Peyer's patch (tissue), 4 donors: ENCODE data around the gene TNFRSF1A. TPM values are rescaled to one million over a fixed set of nuclear protein-coding genes. Genes with fewer than 3 reads are reported as not detected.

Source experiments
- DNase-seq, 3 donors: peaks; one replicate each; pipeline ENCODE4 v3.0.0-alpha.2; 2017 to 2019
- H3K27ac ChIP-seq, 4 donors: fragments of 200-600 bp; sonication (generic); one replicate each; pipeline ENCODE4 v1.5.1; 2016 to 2019
- H3K27me3 ChIP-seq, 2 donors: fragments of 200-600 bp; sonication (generic); one replicate each; pipeline ENCODE4 v1.5.1; 2019
- H3K36me3 ChIP-seq, 3 donors: fragments of 200-600 bp; sonication (generic); one replicate each; pipeline ENCODE4 v1.5.1; 2016 to 2019
- H3K4me1 ChIP-seq, 4 donors: fragments of 200-600 bp; sonication (generic); one replicate each; pipeline ENCODE4 v1.5.1; 2016 to 2019
- H3K4me3 ChIP-seq, 4 donors: fragments of 200-600 bp; sonication (generic); 1 replicate in 3 of 4; 2 replicates in 1 of 4; pipeline ENCODE4 v1.5.1; 2016 to 2019; ENCODE audit warnings: mild to moderate bottlenecking in 1 of 4
- H3K9me3 ChIP-seq, 4 donors: fragments of 200-600 bp; sonication (generic); one replicate each; pipeline ENCODE4 v1.5.1; 2016 to 2019; ENCODE audit warnings: mild to moderate bottlenecking in 1 of 4
- CTCF ChIP-seq, 6 experiments: fragments of 450-650 bp in 4 of 6; fragments of 200-600 bp in 2 of 6; sonication (generic) in 1 of 6; IDR thresholded peaks; one replicate each; pipeline ENCODE4 v1.5.1; 2017 to 2019; ENCODE audit warnings: antibody characterized with exemption in 6 of 6, mild to moderate bottlenecking in 3 of 6, moderate library complexity in 1 of 6
- POLR2A ChIP-seq, 2 donors: fragments of 450-650 bp; IDR thresholded peaks; one replicate each; pipeline ENCODE4 v1.5.1; 2017; ENCODE audit warnings: antibody characterized with exemption in 2 of 2, mild to moderate bottlenecking in 2 of 2, moderate library complexity in 2 of 2
- total RNA-seq, 4 donors: library from RNA; depleted of rRNA; stranded (reverse); fragments of >200 nt; gene quantifications; one replicate each; pipeline ENCODE4 v1.1.0, GENCODE V29; 2016

The TNFRSF1A gene
- total RNA-seq, 4 donors from 2014 or later, result 90.8 to 547 (median 393) TPM

GRCh38 chr12:6335451-6336078 lies 6.3 kb downstream of the TNFRSF1A start:
- peaks cover 0 to 68% (median 30%) of the 10 kb centered on the region in 4 donors for H3K4me1 ChIP-seq
- peak overlapping the region; percentile 14 to 97 (median 57) for H3K4me3 ChIP-seq

GRCh38 chr12:6334940-6335450 lies 6.9 kb downstream of the TNFRSF1A start:
- DNase-seq, result peak in 1 of 3 donors; percentile 74
- Histone ChIP-seq H3K9me3 (no peaks in the 10 kb centered on the region), H3K4me1 (peaks cover 0 to 68% (median 32%) of the 10 kb centered on the region in 4 donors), H3K36me3 (peaks cover 0 to 48% (median 0%) of the 10 kb centered on the region in 3 donors), H3K27ac (peak overlapping the region; percentile 84 to 100 (median 97)), H3K27me3 (no peaks in the 10 kb centered on the region), H3K4me3 (peak overlapping the region in 3 of 4 donors; percentile 29 to 97 (median 85))
- TF ChIP-seq CTCF (IDR thresholded peaks at IDR 0.05) (no peak), POLR2A (IDR thresholded peaks at IDR 0.05) (no peak)

More at GRCh38 chr12:6335451-6336078, 6.3 kb downstream of the TNFRSF1A start:
- no peaks in the 10 kb centered on the region for H3K27me3 ChIP-seq
- TF ChIP-seq CTCF (IDR thresholded peaks at IDR 0.05), result peak; percentile 34 to 74 (median 53)
- peak in 1 of 2 donors; percentile 59 for TF ChIP-seq POLR2A (IDR thresholded peaks at IDR 0.05)
- peak; percentile 84 to 93 (median 87) for DNase-seq
- peaks cover 0 to 43% (median 0%) of the 10 kb centered on the region in 3 donors for H3K36me3 ChIP-seq
- no peaks in the 10 kb centered on the region for H3K9me3 ChIP-seq
- peak overlapping the region; percentile 84 to 100 (median 97) for H3K27ac ChIP-seq

GRCh38 chr12:6334359-6334758 lies 7.5 kb downstream of the TNFRSF1A start:
- Histone ChIP-seq H3K4me1 (peaks cover 0 to 66% (median 35%) of the 10 kb centered on the region in 4 donors), H3K36me3 (peaks cover 0 to 55% (median 0%) of the 10 kb centered on the region in 3 donors), H3K27ac (peak overlapping the region; percentile 84 to 100 (median 97)), H3K4me3 (peak overlapping the region in 2 of 4 donors; percentile 85 to 97), H3K9me3 (no peaks in the 10 kb centered on the region), H3K27me3 (no peaks in the 10 kb centered on the region)
- no peak for DNase-seq
- TF ChIP-seq POLR2A (IDR thresholded peaks at IDR 0.05), result no peak

GRCh38 chr12:6333566-6333965 lies 8.3 kb downstream of the TNFRSF1A start:
- Histone ChIP-seq H3K4me3 (no peak overlapping the region), H3K4me1 (peaks cover 0 to 58% (median 36%) of the 10 kb centered on the region in 4 donors), H3K36me3 (peaks cover 0 to 63% (median 2%) of the 10 kb centered on the region in 3 donors), H3K9me3 (no peaks in the 10 kb centered on the region), H3K27me3 (no peaks in the 10 kb centered on the region), H3K27ac (peak overlapping the region; percentile 84 to 100 (median 97))
- TF ChIP-seq CTCF (IDR thresholded peaks at IDR 0.05) (no peak), POLR2A (IDR thresholded peaks at IDR 0.05) (no peak)
- DNase-seq, result no peak

GRCh38 chr12:6333029-6333428 lies 8.8 kb downstream of the TNFRSF1A start:
- H3K36me3 ChIP-seq, result peaks cover 0 to 68% (median 4%) of the 10 kb centered on the region in 3 donors
- peak in 1 of 3 donors; percentile 44 for DNase-seq
- no peak for TF ChIP-seq CTCF (IDR thresholded peaks at IDR 0.05)
- TF ChIP-seq POLR2A (IDR thresholded peaks at IDR 0.05), result no peak
- peaks cover 0 to 55% (median 36%) of the 10 kb centered on the region in 4 donors for H3K4me1 ChIP-seq
- no peaks in the 10 kb centered on the region for H3K9me3 ChIP-seq
- no peaks in the 10 kb centered on the region for H3K27me3 ChIP-seq
- peak overlapping the region; percentile 2 to 100 (median 56) for H3K27ac ChIP-seq
- H3K4me3 ChIP-seq, result no peak overlapping the region

- Histone ChIP-seq H3K36me3 (peaks cover 0 to 74% (median 4%) of the 10 kb centered on the region in 3 donors), H3K9me3 (no peaks in the 10 kb centered on the region), H3K27ac (peak overlapping the region in 3 of 4 donors; percentile 19 to 100 (median 99)), H3K4me1 (peaks cover 0 to 55% (median 33%) of the 10 kb centered on the region in 4 donors), H3K27me3 (no peaks in the 10 kb centered on the region), H3K4me3 (no peak overlapping the region)
- TF ChIP-seq CTCF (IDR thresholded peaks at IDR 0.05) (no peak), POLR2A (IDR thresholded peaks at IDR 0.05) (no peak)
- DNase-seq, result no peak
These were observed 9.4 kb downstream of the TNFRSF1A start for GRCh38 chr12:6332459-6332858.
